HG03354 (cell line): Measurements from ENCODE around the gene HTRA3.

Experiments
- ATAC-seq: cut with Tn5 transposase; IDR thresholded peaks from one replicate; pipeline ENCODE4 v1.9.1; 2021; ENCODE audit warnings: mild to moderate bottlenecking; ENCODE audit not compliant: unreplicated experiment, poor library complexity, severe bottlenecking

The HTRA3 gene

GRCh38 chr4:8319731-8320385 is 50.3 kb downstream of the HTRA3 start:
- ATAC-seq, result no peak

- ATAC-seq, result no peak
These were observed 50.8 kb downstream of the HTRA3 start for GRCh38 chr4:8320386-8320750.

- no peak for ATAC-seq
These were observed 51.7 kb downstream of the HTRA3 start for GRCh38 chr4:8321220-8321619.

GRCh38 chr4:8321771-8322170 is 52.2 kb downstream of the HTRA3 start:
- ATAC-seq, result no peak

GRCh38 chr4:8322794-8323704 is 53.5 kb downstream of the HTRA3 start:
- ATAC-seq, result no peak

- no peak for ATAC-seq
These were observed 54.5 kb downstream of the HTRA3 start for GRCh38 chr4:8323947-8324555.

GRCh38 chr4:8324640-8325239 is 55.2 kb downstream of the HTRA3 start:
- ATAC-seq, result no peak

GRCh38 chr4:8325291-8325973 is 55.9 kb downstream of the HTRA3 start:
- ATAC-seq, result no peak

- no peak for ATAC-seq
These were observed 56.7 kb downstream of the HTRA3 start for GRCh38 chr4:8326206-8326605.

- no peak for ATAC-seq
These were observed 58.9 kb downstream of the HTRA3 start for GRCh38 chr4:8328456-8328855.

GRCh38 chr4:8328866-8329559 is 59.5 kb downstream of the HTRA3 start:
- ATAC-seq, result no peak

GRCh38 chr4:8329560-8329858 is 60.0 kb downstream of the HTRA3 start:
- ATAC-seq, result no peak

- no peak for ATAC-seq
These were observed 60.6 kb downstream of the HTRA3 start for GRCh38 chr4:8329859-8330761.

GRCh38 chr4:8330821-8331574 is 61.4 kb downstream of the HTRA3 start:
- no peak for ATAC-seq

- no peak for ATAC-seq
These were observed 62.0 kb downstream of the HTRA3 start for GRCh38 chr4:8331575-8331955.

GRCh38 chr4:8332038-8332857 is 62.7 kb downstream of the HTRA3 start:
- no peak for ATAC-seq

GRCh38 chr4:8332891-8333331 is 63.4 kb downstream of the HTRA3 start:
- ATAC-seq, result no peak
